SK-N-SH (cell line): ENCODE results near the gene FUNDC1.

Experiments
- TAF1 ChIP-seq: IDR thresholded peaks from 2 replicates; pipeline ENCODE4 v1.6.1; 2012; ENCODE audit warnings: low read depth, mild to moderate bottlenecking, low read length, moderate library complexity, borderline replicate concordance
- TF ChIP-seq, protein P1 (sequence below): fragments of 200-600 bp; sonication (generic); IDR thresholded peaks from 2 replicates; pipeline ENCODE4 v1.6.1; 2017; ENCODE audit warnings: antibody characterized with exemption, mild to moderate bottlenecking, moderate library complexity
- TF ChIP-seq, protein P2 (sequence below): fragments of 150-350 bp; IDR thresholded peaks from 2 replicates; pipeline ENCODE4 v1.6.1; 2017; ENCODE audit warnings: antibody characterized with exemption, low read length, low read depth, borderline replicate concordance
- TF ChIP-seq, protein P3 (sequence below): IDR thresholded peaks from 2 replicates; pipeline ENCODE4 v1.6.1; 2012; ENCODE audit warnings: mild to moderate bottlenecking, low read depth, low read length, moderate library complexity

DNA sequence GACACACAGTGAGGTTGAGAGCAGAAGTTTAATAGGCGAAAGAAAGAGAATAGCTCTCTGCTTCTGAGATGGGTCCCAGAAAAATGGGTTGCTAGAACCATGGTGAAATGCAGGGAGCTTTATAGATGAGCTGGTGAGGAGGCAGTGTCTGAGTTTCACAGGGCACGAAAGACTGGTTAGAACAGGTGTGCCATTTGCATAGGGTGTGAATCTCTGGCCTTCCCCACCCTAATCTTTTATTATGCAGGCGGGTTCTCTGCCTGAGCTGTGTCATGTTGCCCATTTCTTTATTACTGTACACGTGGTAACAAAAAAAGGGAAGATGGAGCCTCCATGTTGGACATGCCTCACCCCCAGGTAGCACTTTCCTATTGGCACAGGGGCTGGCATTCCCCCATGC is 39.1 kb downstream of the FUNDC1 start:
- TF ChIP-seq, protein P1, sequence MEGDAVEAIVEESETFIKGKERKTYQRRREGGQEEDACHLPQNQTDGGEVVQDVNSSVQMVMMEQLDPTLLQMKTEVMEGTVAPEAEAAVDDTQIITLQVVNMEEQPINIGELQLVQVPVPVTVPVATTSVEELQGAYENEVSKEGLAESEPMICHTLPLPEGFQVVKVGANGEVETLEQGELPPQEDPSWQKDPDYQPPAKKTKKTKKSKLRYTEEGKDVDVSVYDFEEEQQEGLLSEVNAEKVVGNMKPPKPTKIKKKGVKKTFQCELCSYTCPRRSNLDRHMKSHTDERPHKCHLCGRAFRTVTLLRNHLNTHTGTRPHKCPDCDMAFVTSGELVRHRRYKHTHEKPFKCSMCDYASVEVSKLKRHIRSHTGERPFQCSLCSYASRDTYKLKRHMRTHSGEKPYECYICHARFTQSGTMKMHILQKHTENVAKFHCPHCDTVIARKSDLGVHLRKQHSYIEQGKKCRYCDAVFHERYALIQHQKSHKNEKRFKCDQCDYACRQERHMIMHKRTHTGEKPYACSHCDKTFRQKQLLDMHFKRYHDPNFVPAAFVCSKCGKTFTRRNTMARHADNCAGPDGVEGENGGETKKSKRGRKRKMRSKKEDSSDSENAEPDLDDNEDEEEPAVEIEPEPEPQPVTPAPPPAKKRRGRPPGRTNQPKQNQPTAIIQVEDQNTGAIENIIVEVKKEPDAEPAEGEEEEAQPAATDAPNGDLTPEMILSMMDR: no peak
- TF ChIP-seq, protein P2, sequence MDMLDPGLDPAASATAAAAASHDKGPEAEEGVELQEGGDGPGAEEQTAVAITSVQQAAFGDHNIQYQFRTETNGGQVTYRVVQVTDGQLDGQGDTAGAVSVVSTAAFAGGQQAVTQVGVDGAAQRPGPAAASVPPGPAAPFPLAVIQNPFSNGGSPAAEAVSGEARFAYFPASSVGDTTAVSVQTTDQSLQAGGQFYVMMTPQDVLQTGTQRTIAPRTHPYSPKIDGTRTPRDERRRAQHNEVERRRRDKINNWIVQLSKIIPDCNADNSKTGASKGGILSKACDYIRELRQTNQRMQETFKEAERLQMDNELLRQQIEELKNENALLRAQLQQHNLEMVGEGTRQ: no peak
- TF ChIP-seq, protein P3, sequence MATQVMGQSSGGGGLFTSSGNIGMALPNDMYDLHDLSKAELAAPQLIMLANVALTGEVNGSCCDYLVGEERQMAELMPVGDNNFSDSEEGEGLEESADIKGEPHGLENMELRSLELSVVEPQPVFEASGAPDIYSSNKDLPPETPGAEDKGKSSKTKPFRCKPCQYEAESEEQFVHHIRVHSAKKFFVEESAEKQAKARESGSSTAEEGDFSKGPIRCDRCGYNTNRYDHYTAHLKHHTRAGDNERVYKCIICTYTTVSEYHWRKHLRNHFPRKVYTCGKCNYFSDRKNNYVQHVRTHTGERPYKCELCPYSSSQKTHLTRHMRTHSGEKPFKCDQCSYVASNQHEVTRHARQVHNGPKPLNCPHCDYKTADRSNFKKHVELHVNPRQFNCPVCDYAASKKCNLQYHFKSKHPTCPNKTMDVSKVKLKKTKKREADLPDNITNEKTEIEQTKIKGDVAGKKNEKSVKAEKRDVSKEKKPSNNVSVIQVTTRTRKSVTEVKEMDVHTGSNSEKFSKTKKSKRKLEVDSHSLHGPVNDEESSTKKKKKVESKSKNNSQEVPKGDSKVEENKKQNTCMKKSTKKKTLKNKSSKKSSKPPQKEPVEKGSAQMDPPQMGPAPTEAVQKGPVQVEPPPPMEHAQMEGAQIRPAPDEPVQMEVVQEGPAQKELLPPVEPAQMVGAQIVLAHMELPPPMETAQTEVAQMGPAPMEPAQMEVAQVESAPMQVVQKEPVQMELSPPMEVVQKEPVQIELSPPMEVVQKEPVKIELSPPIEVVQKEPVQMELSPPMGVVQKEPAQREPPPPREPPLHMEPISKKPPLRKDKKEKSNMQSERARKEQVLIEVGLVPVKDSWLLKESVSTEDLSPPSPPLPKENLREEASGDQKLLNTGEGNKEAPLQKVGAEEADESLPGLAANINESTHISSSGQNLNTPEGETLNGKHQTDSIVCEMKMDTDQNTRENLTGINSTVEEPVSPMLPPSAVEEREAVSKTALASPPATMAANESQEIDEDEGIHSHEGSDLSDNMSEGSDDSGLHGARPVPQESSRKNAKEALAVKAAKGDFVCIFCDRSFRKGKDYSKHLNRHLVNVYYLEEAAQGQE: no peak
- no peak for TF ChIP-seq TAF1
